K562 (cell line): ENCODE measurements around the gene NRXN3.

ENCODE experiments used
- CTCF ChIP-seq, 3 experiments: IDR thresholded peaks in 2 of 3; conservative IDR thresholded peaks in 1 of 3; 2 replicates each; pipeline ENCODE4 v1.5.1; 2011 to 2012; ENCODE audit warnings: low read length in 3 of 3, mild to moderate bottlenecking in 3 of 3, control low read depth in 2 of 3, improper control_type of control experiment in 1 of 3, inconsistent platforms in 1 of 3, low read depth in 1 of 3, mixed read lengths in 1 of 3, moderate library complexity in 1 of 3; ENCODE audit not compliant: insufficient read depth in 2 of 3
- EP300 ChIP-seq: IDR thresholded peaks from 2 replicates; pipeline ENCODE4 v1.6.1; 2012; ENCODE audit warnings: low read length, improper control_type of control experiment
- ILK ChIP-seq: fragments of 450-650 bp; IDR thresholded peaks from 2 replicates; pipeline ENCODE4 v1.6.1; 2016; ENCODE audit warnings: missing genetic modification characterization, low read depth, mild to moderate bottlenecking, missing compliant biosample characterization, moderate library complexity, borderline replicate concordance
- RAD21 ChIP-seq, 2 experiments: fragments of 250-450 bp in 1 of 2; fragments of 450-650 bp in 1 of 2; sonication (Bioruptor Pico) in 1 of 2; formaldehyde crosslinking in 1 of 2; IDR thresholded peaks in 1 of 2; conservative IDR thresholded peaks in 1 of 2; 2 replicates each; pipeline versions ENCODE4 v1.4.0 to v1.8.0; 2020 to 2022; ENCODE audit warnings: mild to moderate bottlenecking in 2 of 2, moderate library complexity in 1 of 2
- SPI1 ChIP-seq: IDR thresholded peaks from 2 replicates; pipeline ENCODE4 v1.6.1; 2011; ENCODE audit warnings: low read depth, low read length, control low read depth, borderline replicate concordance
- ZNF740 ChIP-seq, 3 experiments: fragments of 200-800 bp in 1 of 3; sonication (Bioruptor generic) in 1 of 3; sonication (generic) in 1 of 3; formaldehyde crosslinking in 1 of 3; IDR thresholded peaks; 2 replicates each; pipeline versions ENCODE4 v1.6.1 to v1.8.0; 2016 to 2022; ENCODE audit warnings: mild to moderate bottlenecking in 2 of 3, missing compliant biosample characterization in 2 of 3, missing genetic modification characterization in 2 of 3, missing genetic modification reagents in 1 of 3

GRCh38 chr14:79658769-79659168, 1488.6 kb downstream of the NRXN3 start:
- TF ChIP-seq RAD21 (CRISPR knock-in tag; conservative IDR thresholded peaks at IDR 0.05 in 1 of 2, IDR thresholded peaks at IDR 0.05 in 1 of 2) = no peak
- TF ChIP-seq ZNF740 (CRISPR knock-in tag; IDR thresholded peaks at IDR 0.05) = no peak
- TF ChIP-seq ZNF740 (tag; IDR thresholded peaks at IDR 0.05) = no peak
- TF ChIP-seq ILK (tag) = no peak
- TF ChIP-seq SPI1 = no peak
- TF ChIP-seq CTCF (IDR thresholded peaks at IDR 0.05 in 2 of 3, conservative IDR thresholded peaks at IDR 0.05 in 1 of 3; ENCODE audit: insufficient read depth in 2 of 3, low read depth in 1 of 3, low read length in 3 of 3) = no peak
- no peak for TF ChIP-seq EP300
